Activated CD4-positive, alpha-beta T cell treated with anti-CD3 and anti-CD28 coated beads, Interleukin-2, amount 10 ng/mL, durations not matched to agents 7 days and 5 days (primary cell): ENCODE measurements around the gene RPAP2. TPM values are rescaled to one million over a fixed set of nuclear protein-coding genes. Genes with fewer than 3 reads are reported as not detected.
"Not testable (repeated sequence)": the region's sequence is repeated elsewhere in the genome, so short reads cannot be mapped to it uniquely, and the experiment has no call there.

Experiments
- CTCF ChIA-PET: fragments of 350-600 bp; sonication (Branson Sonifier 250); formaldehyde crosslinking; loops from one replicate; lab custom pipeline; 2021; ENCODE audit warnings: antibody characterized with exemption; lab: Charles Lee
- POLR2A ChIA-PET: fragments of 350-600 bp; sonication (Branson Sonifier 250); formaldehyde crosslinking; loops from one replicate; lab custom pipeline; 2021; ENCODE audit warnings: antibody characterized with exemption; lab: Charles Lee
- DNase-seq: peaks from one replicate; pipeline ENCODE4 v3.0.0-alpha.2; 2020
- H3K27ac Mint-ChIP-seq: one replicate; pipeline ENCODE4 v1.8.0; 2021; ENCODE audit warnings: mild to moderate bottlenecking, moderate library complexity, mixed read lengths
- H3K27me3 Mint-ChIP-seq: one replicate; pipeline ENCODE4 v1.8.0; 2021; ENCODE audit warnings: mixed read lengths
- H3K36me3 Mint-ChIP-seq: one replicate; pipeline ENCODE4 v1.8.0; 2021; ENCODE audit warnings: low read depth, mixed read lengths
- H3K4me1 Mint-ChIP-seq: one replicate; pipeline ENCODE4 v1.8.0; 2021; ENCODE audit warnings: mixed read lengths
- H3K4me3 Mint-ChIP-seq: one replicate; pipeline ENCODE4 v1.8.0; 2021; ENCODE audit warnings: mild to moderate bottlenecking, moderate library complexity, mixed read lengths
- H3K9me3 Mint-ChIP-seq: one replicate; pipeline ENCODE4 v1.8.0; 2021; ENCODE audit warnings: mixed read lengths
- total RNA-seq, 2 experiments: library from RNA; stranded (reverse); gene quantifications; one replicate each; pipeline ENCODE4 v1.2.3, GENCODE V29; 2021

The RPAP2 gene
- total RNA-seq, 2 experiments from 2014 or later, result 28.1 to 35.3 TPM

DNA sequence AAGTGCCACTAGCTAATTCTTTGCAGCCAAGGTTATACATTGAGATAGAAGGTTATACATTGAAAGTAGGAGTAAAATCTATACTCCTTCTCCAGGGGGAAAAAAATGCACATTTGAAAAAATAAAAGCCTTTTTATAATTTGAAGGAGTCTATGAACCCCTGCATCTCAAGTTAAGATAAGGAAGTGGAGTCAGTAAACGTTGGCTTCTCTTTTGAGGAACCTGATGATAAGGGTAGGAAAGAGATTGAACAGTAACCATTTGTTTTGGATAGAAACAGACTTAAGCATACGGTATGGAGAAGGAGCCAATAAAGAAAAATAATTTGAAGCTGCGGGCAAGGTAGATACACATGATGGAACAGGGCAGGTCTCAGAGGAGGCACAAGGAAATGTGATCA lies 64.1 kb downstream of the RPAP2 start:
- peaks cover 3% of the 10 kb centered on the region for H3K9me3 Mint-ChIP-seq
- H3K4me3 Mint-ChIP-seq, result no peak overlapping the region
- no peaks in the 10 kb centered on the region for H3K27me3 Mint-ChIP-seq
- CTCF ChIA-PET, result no interaction called here
- peaks cover 29% of the 10 kb centered on the region for H3K36me3 Mint-ChIP-seq
- H3K4me1 Mint-ChIP-seq, result peaks cover 37% of the 10 kb centered on the region
- POLR2A ChIA-PET, result no interaction called here
- H3K27ac Mint-ChIP-seq, result no peak overlapping the region
- no peak for DNase-seq

DNA sequence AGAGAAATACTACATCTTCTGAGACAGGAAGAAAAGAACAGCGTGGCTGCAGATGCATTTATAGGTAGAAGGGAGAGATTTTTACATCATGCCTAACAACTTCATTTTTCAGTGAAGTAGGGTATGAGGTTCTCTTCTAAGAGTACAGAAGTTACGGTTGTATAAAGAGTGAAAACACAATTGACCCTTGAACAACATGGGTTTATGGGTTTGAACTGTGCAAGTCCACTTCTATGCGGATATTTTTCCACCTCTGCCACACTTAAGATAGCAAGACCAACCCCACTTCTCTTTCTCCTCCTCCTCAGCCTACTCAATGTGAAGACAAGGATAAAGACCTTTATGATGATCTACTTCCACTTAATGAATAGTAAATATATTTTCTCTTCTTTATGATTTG lies 64.5 kb downstream of the RPAP2 start:
- Mint-ChIP-seq H3K27ac (no peak overlapping the region), H3K27me3 (no peaks in the 10 kb centered on the region), H3K9me3 (no peaks in the 10 kb centered on the region), H3K4me3 (no peak overlapping the region), H3K4me1 (peaks cover 34% of the 10 kb centered on the region), H3K36me3 (peaks cover 25% of the 10 kb centered on the region)
- ChIA-PET POLR2A (no interaction called here), CTCF (no interaction called here)
- DNase-seq, result no peak

DNA sequence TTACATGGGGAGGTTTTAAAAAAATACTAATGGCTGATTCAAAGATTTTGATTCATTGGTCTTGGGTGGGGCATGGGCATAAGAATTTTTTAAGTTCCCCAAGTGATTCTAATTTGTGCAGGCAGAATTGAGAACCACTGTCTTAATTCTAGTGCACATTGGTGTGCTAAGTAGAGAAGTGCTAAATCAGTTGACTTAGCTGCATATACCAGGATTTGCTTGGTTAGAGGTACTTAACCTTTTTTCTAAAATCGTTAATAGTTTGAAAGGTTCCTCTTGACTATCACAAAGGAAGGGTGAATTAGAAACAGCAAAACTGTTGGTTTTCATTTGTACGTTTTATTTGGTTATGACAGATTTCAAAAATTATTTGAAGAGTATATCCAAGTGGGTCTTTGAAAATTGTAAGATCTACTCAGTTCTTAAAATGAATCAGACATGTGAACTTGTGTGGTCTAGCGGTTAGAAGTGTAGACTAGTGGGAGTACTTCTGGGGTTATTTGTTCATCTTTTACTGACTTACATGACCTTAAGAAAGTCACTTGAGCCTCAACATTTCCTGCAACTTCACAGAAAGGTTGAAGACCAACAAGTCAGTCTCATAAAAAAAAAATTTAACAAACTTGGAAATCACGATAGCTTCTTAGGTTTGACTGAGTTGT lies 66.7 kb downstream of the RPAP2 start:
- H3K4me1 Mint-ChIP-seq, result peaks cover 42% of the 10 kb centered on the region
- H3K4me3 Mint-ChIP-seq, result no peak overlapping the region
- peak; percentile 15 for DNase-seq
- ChIA-PET CTCF (interaction anchor here (1.0 to 1.4 kb wide), 3 partner anchors 9 to 45 kb away, joined by 3 to 4 read pairs (median 3); no protein-coding TSS in a partner anchor), POLR2A (interaction anchor here (1.0 kb wide), 1 partner anchor 120 kb away, joined by 7 read pairs; no protein-coding TSS in a partner anchor)
- no peaks in the 10 kb centered on the region for H3K27me3 Mint-ChIP-seq
- H3K27ac Mint-ChIP-seq, result peak overlapping the region; percentile 48
- peaks cover 28% of the 10 kb centered on the region for H3K36me3 Mint-ChIP-seq
- H3K9me3 Mint-ChIP-seq, result no peaks in the 10 kb centered on the region

DNA sequence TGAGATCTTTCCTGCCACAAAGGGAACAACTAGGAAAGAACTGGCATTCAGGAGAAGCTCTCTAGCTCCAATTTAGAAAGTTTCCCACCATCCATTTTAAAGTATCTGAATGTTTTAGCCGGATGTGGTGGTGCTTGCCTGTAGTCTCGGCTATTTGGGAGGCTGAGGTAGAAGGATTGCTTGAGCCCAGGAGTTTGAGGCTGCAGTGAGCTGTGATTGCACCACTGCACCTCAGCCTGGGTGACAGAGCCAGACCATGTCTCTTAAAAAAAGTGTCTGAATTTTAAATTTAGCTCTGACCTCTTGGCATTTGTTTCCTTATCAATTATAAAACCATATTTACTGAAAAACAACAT lies 67.2 kb downstream of the RPAP2 start:
- Mint-ChIP-seq H3K36me3 (peaks cover 29% of the 10 kb centered on the region), H3K4me3 (no peak overlapping the region), H3K9me3 (no peaks in the 10 kb centered on the region), H3K27ac (peak overlapping the region; percentile 48), H3K4me1 (peaks cover 42% of the 10 kb centered on the region), H3K27me3 (no peaks in the 10 kb centered on the region)
- no peak for DNase-seq
- ChIA-PET CTCF (interaction anchor here (1.0 to 1.4 kb wide), 4 partner anchors 9 to 203 kb away, joined by 3 to 4 read pairs (median 4); no protein-coding TSS in a partner anchor), POLR2A (interaction anchor here (1.0 kb wide), 1 partner anchor 119 kb away, joined by 7 read pairs; no protein-coding TSS in a partner anchor)

DNA sequence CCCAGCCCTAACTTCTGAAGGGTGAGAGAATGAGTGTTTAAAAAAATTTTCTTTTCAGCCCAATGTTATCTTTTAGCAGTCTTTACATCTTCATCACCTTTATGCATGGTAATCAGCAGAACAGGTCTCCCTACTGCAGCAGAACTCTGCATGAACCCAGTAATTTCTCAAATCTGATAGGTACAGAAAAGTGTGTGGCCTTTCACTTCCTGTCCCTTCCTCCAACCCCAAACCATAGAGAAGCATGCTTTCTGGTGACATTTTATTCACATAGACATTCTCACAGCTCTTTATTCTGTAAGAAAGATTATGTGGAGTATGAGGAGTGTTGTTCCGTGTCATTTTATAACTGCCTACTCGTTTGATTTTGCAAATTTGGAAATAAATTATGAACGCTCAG lies 68.6 kb downstream of the RPAP2 start:
- Mint-ChIP-seq H3K4me1 (peaks cover 46% of the 10 kb centered on the region), H3K27ac (peak overlapping the region; percentile 28), H3K36me3 (peaks cover 37% of the 10 kb centered on the region), H3K9me3 (no peaks in the 10 kb centered on the region), H3K27me3 (no peaks in the 10 kb centered on the region), H3K4me3 (no peak overlapping the region)
- ChIA-PET POLR2A (no interaction called here), CTCF (interaction anchor here (0.9 to 2.4 kb wide), 3 partner anchors 12 to 117 kb away, joined by 3 to 7 read pairs (median 6); no protein-coding TSS in a partner anchor)
- peak; percentile 12 for DNase-seq

DNA sequence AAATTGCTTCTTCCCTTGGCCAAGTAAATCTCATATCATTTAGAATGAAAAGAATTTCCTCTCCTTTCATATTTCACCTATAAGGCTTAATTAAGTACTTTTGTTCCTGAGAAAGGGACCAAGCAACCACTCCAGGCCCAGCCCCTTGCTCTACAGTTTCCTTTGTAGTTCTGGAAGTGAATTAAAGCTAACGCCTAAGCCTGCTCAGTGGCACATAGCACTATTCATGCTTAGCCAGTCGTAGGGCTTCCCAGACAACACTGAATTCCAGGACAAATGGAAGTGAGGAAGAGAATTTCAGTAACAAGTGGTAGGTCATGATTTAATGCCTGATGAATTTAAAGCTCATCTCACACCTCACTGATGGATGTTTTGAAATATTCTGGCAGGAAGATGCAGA lies 73.3 kb downstream of the RPAP2 start:
- H3K4me3 Mint-ChIP-seq, result no peak overlapping the region

DNA sequence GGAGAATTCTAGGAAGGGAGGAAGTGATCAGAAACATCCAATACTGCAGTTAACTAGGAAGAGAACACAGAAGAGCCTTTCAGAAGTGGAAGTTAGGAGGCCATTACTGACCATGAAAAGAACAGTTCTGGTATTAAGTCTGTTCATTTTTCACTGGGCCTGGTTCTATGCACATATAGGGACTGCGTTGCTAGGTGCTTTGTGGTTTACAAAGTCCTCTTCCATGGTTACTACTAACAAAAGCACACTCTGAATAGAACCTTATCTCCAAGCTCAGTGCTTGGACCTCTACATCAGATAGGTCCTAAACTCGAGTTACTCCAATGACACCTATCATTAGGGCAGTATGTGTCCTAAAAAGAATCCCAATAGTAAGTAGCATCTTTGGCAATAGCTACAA lies 75.4 kb downstream of the RPAP2 start:
- Mint-ChIP-seq H3K36me3 (peaks cover 26% of the 10 kb centered on the region), H3K4me1 (peaks cover 27% of the 10 kb centered on the region), H3K4me3 (no peak overlapping the region), H3K27me3 (no peaks in the 10 kb centered on the region), H3K9me3 (no peaks in the 10 kb centered on the region), H3K27ac (no peak overlapping the region)
- DNase-seq, result no peak
- CTCF ChIA-PET, result interaction anchor here (0.6 to 1.4 kb wide), 3 partner anchors 13 to 807 kb away, joined by 3 read pairs; no protein-coding TSS in a partner anchor
- POLR2A ChIA-PET, result no interaction called here

More for the DNA sequence above, 73.3 kb downstream of the RPAP2 start:
- CTCF ChIA-PET, result no interaction called here
- DNase-seq, result no peak
- H3K27me3 Mint-ChIP-seq, result no peaks in the 10 kb centered on the region
- peaks cover 40% of the 10 kb centered on the region for H3K4me1 Mint-ChIP-seq
- POLR2A ChIA-PET, result no interaction called here
- H3K9me3 Mint-ChIP-seq, result no peaks in the 10 kb centered on the region
- no peak overlapping the region for H3K27ac Mint-ChIP-seq
- H3K36me3 Mint-ChIP-seq, result peaks cover 37% of the 10 kb centered on the region

DNA sequence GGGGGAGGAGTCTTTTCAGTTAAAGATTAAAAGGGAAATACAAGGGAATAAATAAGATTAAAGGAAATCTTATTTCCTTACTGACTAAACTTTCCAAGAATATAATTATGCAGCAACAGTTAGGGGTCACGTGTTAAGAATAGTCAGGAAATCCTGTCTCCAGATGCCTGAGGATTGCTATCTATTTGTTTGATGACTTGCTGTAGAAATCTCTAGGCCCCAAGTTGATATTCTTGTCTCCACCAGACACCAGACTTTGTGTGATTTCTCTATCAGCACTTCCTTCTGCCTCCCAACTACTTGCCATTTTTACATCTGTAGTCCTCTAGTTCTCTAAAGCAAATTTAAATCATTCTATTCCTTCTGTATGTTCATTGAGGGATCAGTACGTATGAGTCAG lies 77.5 kb downstream of the RPAP2 start:
- ChIA-PET CTCF (interaction anchor here (1.0 to 1.5 kb wide), 2 partner anchors 10 to 23 kb away, joined by 3 to 4 read pairs; no protein-coding TSS in a partner anchor), POLR2A (no interaction called here)
- no peak for DNase-seq
- no peak overlapping the region for H3K4me3 Mint-ChIP-seq
- H3K27ac Mint-ChIP-seq, result no peak overlapping the region
- H3K9me3 Mint-ChIP-seq, result peaks cover 5% of the 10 kb centered on the region
- peaks cover 26% of the 10 kb centered on the region for H3K36me3 Mint-ChIP-seq
- peaks cover 28% of the 10 kb centered on the region for H3K4me1 Mint-ChIP-seq
- H3K27me3 Mint-ChIP-seq, result no peaks in the 10 kb centered on the region

DNA sequence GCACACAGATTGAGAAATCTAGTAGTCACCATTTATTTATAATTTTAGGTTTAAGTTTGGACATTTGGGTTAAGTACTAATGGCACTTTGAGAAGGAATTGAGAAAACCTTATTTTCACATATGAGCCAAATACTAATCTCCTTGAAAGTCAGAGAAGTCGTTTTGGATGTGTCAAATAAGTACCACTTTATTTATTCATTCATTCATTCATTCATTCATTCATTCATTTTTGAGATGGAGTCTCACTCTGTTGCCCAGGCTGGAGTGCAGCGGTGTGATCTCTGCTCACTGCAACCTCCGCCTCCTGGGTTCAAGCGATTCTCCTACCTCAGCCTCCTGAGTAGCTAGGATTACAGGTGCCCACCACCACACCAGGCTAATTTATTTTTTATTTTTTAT lies 79.1 kb downstream of the RPAP2 start:
- Mint-ChIP-seq H3K36me3 (peaks cover 21% of the 10 kb centered on the region), H3K4me1 (peaks cover 22% of the 10 kb centered on the region)
- CTCF ChIA-PET, result interaction anchor here (0.6 to 1.5 kb wide), 3 partner anchors 12 to 666 kb away, joined by 3 to 5 read pairs (median 4); no protein-coding TSS in a partner anchor
- H3K4me3 Mint-ChIP-seq, H3K27me3 Mint-ChIP-seq, DNase-seq, H3K9me3 Mint-ChIP-seq, H3K27ac Mint-ChIP-seq, POLR2A ChIA-PET: not testable (repeated sequence)

DNA sequence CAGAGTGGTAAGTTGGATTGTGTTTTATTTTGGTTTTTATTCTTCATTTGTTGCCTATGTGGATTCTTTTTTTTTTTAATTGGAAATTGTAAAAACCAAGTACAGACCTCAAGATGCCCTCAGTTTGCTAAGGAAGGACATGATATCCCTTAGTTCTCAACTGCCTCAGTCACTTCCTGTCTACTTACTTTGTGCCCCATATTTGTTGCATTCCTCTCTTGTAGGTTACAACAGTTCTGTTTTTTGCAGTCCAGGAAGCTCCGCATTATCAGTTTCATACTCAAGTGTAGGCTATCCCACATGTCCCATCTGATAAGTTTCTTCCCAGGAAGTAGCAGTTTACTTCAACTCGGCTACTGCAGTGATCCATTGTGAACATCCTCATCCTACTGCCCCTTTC lies 82.0 kb downstream of the RPAP2 start:
- no peak for DNase-seq
- no peaks in the 10 kb centered on the region for H3K27me3 Mint-ChIP-seq
- peaks cover 6% of the 10 kb centered on the region for H3K9me3 Mint-ChIP-seq
- H3K4me1 Mint-ChIP-seq, result peaks cover 11% of the 10 kb centered on the region
- ChIA-PET CTCF (interaction anchor here (0.6 kb wide), 2 partner anchors 92 to 344 kb away, joined by 3 to 4 read pairs; no protein-coding TSS in a partner anchor), POLR2A (no interaction called here)
- no peak overlapping the region for H3K27ac Mint-ChIP-seq
- H3K4me3 Mint-ChIP-seq, result no peak overlapping the region
- peaks cover 29% of the 10 kb centered on the region for H3K36me3 Mint-ChIP-seq

DNA sequence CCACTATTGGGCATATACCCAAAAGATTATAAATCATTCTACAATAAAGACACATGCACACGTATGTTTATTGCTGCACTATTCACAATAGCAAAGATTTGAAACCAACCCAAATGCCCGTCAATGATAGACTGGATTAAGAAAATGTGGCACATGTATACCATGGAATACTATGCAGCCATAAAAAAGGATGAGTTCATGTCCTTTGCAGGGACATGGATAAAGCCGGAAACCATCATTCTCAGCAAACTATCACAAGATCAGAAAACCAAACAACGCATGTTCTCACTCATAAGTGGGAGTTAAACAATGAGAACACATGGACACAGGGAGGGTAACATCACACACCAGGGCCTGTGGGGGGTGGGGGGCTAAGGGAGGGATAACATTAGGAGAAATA lies 95.1 kb downstream of the RPAP2 start:
- Mint-ChIP-seq H3K9me3 (peaks cover 35% of the 10 kb centered on the region), H3K36me3 (peaks cover 24% of the 10 kb centered on the region)
- POLR2A ChIA-PET, H3K4me3 Mint-ChIP-seq, H3K27ac Mint-ChIP-seq, DNase-seq, H3K4me1 Mint-ChIP-seq, H3K27me3 Mint-ChIP-seq, CTCF ChIA-PET: not testable (repeated sequence)

DNA sequence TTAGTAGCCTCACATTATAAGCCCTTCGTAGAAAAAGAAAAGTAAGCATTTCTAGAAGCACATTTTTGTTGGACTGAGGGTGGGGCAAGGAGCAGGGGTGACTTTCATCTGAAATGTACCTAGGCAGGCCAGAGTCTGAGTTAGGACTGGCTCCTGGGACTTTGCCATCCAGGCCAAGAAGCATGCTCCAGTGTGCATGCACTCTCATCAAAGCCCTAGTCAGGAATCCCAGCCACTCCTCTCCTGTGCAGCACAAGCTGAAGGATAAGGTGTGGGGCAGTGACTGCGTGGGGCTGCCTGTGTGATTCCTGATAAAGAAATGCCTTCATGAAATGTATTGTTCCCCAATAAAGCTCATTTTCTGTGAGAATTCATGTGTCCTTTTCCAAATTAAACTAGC lies 99.7 kb downstream of the RPAP2 start:
- Mint-ChIP-seq H3K36me3 (peaks cover 15% of the 10 kb centered on the region), H3K4me1 (no peaks in the 10 kb centered on the region), H3K27ac (no peak overlapping the region), H3K4me3 (no peak overlapping the region), H3K27me3 (no peaks in the 10 kb centered on the region), H3K9me3 (peaks cover 20% of the 10 kb centered on the region)
- ChIA-PET POLR2A (no interaction called here), CTCF (interaction anchor here (0.9 to 1.6 kb wide), 3 partner anchors 11 to 207 kb away, joined by 3 to 8 read pairs (median 3); no protein-coding TSS in a partner anchor)
- DNase-seq, result no peak

DNA sequence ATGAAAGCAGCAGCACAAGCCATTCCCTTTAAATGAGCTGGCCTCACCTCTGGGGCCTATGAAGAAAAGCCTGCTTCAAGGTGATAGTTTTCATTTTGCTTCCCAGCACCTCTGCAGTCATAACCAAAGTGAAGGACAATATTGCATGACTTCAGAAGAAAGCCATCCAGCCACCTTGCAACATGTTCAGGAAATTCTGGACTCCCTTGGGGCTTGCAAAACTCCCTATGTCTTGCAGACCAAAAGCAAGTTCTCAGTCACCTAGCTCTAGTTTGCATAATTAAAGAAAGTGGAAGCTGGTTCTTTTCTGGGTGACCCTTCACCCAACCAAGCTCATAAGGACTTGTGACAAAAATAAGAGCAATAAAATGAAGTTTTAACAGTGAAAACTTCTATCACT lies 100.2 kb downstream of the RPAP2 start:
- ChIA-PET POLR2A (no interaction called here), CTCF (interaction anchor here (0.9 to 1.6 kb wide), 3 partner anchors 11 to 206 kb away, joined by 3 to 8 read pairs (median 3); no protein-coding TSS in a partner anchor)
- Mint-ChIP-seq H3K4me3 (no peak overlapping the region), H3K36me3 (peaks cover 14% of the 10 kb centered on the region), H3K27ac (no peak overlapping the region), H3K9me3 (peaks cover 20% of the 10 kb centered on the region), H3K4me1 (no peaks in the 10 kb centered on the region), H3K27me3 (no peaks in the 10 kb centered on the region)
- DNase-seq, result no peak
